Upper lobe of left lung (tissue), 6 donors: ENCODE results near the gene GLS. TPM values are rescaled to one million over a fixed set of nuclear protein-coding genes. Genes with fewer than 3 reads are reported as not detected.
"Not testable (repeated sequence)": the region's sequence is repeated elsewhere in the genome, so short reads cannot be mapped to it uniquely, and the experiment has no call there.

Experiments used
- ATAC-seq, 2 donors: fragments of 200-7000 bp; cut with Tn5 transposase; one replicate each; pipeline ENCODE4 v1.9.1; 2022; ENCODE audit warnings: mild to moderate bottlenecking in 2 of 2, moderate library complexity in 2 of 2; ENCODE audit not compliant: low FRiP score in 2 of 2
- DNase-seq, 2 donors: peaks; one replicate each; pipeline ENCODE4 v3.0.0-alpha.2; 2019 to 2020
- H3K27ac ChIP-seq, 4 donors: fragments of 200-600 bp; sonication (generic); one replicate each; pipeline ENCODE4 v1.5.1; 2016 to 2019
- H3K27me3 ChIP-seq, 4 donors: fragments of 200-600 bp; sonication (generic); one replicate each; pipeline ENCODE4 v1.5.1; 2017 to 2019
- H3K36me3 ChIP-seq, 4 donors: fragments of 200-600 bp; sonication (generic); one replicate each; pipeline ENCODE4 v1.5.1; 2016 to 2019
- H3K4me1 ChIP-seq, 4 donors: fragments of 200-600 bp; sonication (generic); one replicate each; pipeline ENCODE4 v1.5.1; 2018 to 2019
- H3K4me3 ChIP-seq, 4 donors: fragments of 200-600 bp; sonication (generic); one replicate each; pipeline ENCODE4 v1.5.1; 2017 to 2019; ENCODE audit warnings: mild to moderate bottlenecking in 2 of 4, moderate library complexity in 1 of 4
- H3K9me3 ChIP-seq, 4 donors: fragments of 200-600 bp; sonication (generic); one replicate each; pipeline ENCODE4 v1.5.1; 2018 to 2019
- EP300 ChIP-seq, 4 donors: sonication (generic); formaldehyde crosslinking; IDR thresholded peaks; one replicate each; pipeline ENCODE4 v1.5.1; 2017; ENCODE audit warnings: antibody characterized with exemption in 4 of 4, control low read depth in 2 of 4
- POLR2A ChIP-seq, 4 donors: fragments of 450-650 bp; IDR thresholded peaks; one replicate each; pipeline ENCODE4 v1.5.1; 2016 to 2017; ENCODE audit warnings: antibody characterized with exemption in 4 of 4, mild to moderate bottlenecking in 2 of 4
- POLR2AphosphoS5 ChIP-seq, 2 donors: sonication (generic); formaldehyde crosslinking; IDR thresholded peaks; one replicate each; pipeline ENCODE4 v1.5.1; 2017; ENCODE audit warnings: antibody characterized with exemption in 2 of 2
- WGBS, 2 donors: methylation state at CpG; one replicate each; pipeline ENCODE4 v1.1.5; 2017 to 2018; 5-methylcytosine and 5-hydroxymethylcytosine counted together
- total RNA-seq, 6 donors: library from RNA; depleted of rRNA in 4 of 6; stranded (reverse); fragments of >200 nt in 4 of 6; gene quantifications; one replicate each; pipeline versions ENCODE4 v1.1.0 to v1.2.1, GENCODE V29; 2016 to 2021
- TF ChIP-seq, protein P1 (sequence below), 6 experiments: fragments of 450-650 bp in 4 of 6; fragments of 200-600 bp in 2 of 6; sonication (generic) in 2 of 6; IDR thresholded peaks; one replicate each; pipeline ENCODE4 v1.5.1; 2016 to 2019; ENCODE audit warnings: antibody characterized with exemption in 6 of 6
- donor health status: DM: no; HTN: no; CAD: no; lungs with moderate emphysema.
- donor health status: DM: no; HTN: yes; CAD: no; lungs with severe emphysema.

Gene GLS
- total RNA-seq, 6 donors from 2014 or later, result 126 to 401 (median 189) TPM

DNA sequence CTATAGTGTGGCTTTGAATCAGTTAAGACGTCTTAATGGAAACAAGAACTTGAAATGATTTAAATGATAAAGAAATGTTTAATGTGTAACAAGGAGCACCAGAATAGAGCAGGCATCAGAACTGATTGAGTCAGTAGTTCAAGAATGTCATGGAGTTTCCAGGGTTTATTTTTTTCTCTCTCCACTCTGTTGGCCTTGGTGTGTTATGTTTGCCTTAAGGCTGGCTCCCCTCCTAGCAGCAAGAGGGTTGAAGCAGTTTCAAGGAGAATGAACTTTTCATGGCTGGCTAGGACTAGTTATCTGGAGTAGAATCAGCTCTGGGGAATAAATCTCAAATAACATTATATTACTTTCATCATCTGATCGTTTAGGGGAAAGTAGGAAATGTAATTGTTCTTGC lies 13.4 kb upstream of the GLS start:
- DNase-seq (no peak), ATAC-seq (peak; percentile 45 to 51)
- Histone ChIP-seq H3K9me3 (no peaks in the 10 kb centered on the region), H3K27me3 (no peaks in the 10 kb centered on the region), H3K27ac (no peak overlapping the region), H3K4me1 (peaks cover 0 to 14% (median 3%) of the 10 kb centered on the region in 4 donors), H3K36me3 (no peaks in the 10 kb centered on the region), H3K4me3 (no peak overlapping the region)
- TF ChIP-seq POLR2AphosphoS5 (IDR thresholded peaks at IDR 0.05) (no peak), POLR2A (IDR thresholded peaks at IDR 0.05) (no peak), EP300 (IDR thresholded peaks at IDR 0.05) (no peak)
- TF ChIP-seq, protein P1, sequence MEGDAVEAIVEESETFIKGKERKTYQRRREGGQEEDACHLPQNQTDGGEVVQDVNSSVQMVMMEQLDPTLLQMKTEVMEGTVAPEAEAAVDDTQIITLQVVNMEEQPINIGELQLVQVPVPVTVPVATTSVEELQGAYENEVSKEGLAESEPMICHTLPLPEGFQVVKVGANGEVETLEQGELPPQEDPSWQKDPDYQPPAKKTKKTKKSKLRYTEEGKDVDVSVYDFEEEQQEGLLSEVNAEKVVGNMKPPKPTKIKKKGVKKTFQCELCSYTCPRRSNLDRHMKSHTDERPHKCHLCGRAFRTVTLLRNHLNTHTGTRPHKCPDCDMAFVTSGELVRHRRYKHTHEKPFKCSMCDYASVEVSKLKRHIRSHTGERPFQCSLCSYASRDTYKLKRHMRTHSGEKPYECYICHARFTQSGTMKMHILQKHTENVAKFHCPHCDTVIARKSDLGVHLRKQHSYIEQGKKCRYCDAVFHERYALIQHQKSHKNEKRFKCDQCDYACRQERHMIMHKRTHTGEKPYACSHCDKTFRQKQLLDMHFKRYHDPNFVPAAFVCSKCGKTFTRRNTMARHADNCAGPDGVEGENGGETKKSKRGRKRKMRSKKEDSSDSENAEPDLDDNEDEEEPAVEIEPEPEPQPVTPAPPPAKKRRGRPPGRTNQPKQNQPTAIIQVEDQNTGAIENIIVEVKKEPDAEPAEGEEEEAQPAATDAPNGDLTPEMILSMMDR (IDR thresholded peaks at IDR 0.05), result no peak
- WGBS, 2 donors, result 50 to 54% methylated on average over 2 of the region's 2 CpGs

DNA sequence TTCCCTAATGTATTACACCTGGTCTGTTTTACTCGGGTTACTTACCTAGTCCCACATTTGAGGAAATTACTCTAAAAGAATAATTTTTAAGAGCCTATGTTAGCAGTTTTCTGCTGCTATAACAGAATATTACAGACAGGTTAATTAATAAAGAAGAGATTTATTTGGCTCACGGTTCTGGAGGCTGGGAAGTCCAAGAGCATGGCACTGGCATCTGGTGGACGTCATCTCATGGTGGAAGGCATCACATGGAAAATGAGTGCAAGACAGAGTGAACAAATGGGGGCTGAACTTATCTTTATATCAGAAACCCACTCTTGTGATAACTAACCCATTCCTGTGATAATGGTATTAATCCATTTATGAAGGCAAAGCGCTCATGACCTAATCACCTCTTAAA lies 12.8 kb upstream of the GLS start:
- DNase-seq, result no peak
- Histone ChIP-seq H3K4me3 (no peak overlapping the region), H3K9me3 (no peaks in the 10 kb centered on the region), H3K4me1 (peaks cover 0 to 14% (median 3%) of the 10 kb centered on the region in 4 donors), H3K27ac (no peak overlapping the region), H3K36me3 (no peaks in the 10 kb centered on the region), H3K27me3 (no peaks in the 10 kb centered on the region)
- WGBS, 2 donors, result 79 to 94% methylated on average over 4 of the region's 4 CpGs
- no peak for TF ChIP-seq EP300 (IDR thresholded peaks at IDR 0.05)
- TF ChIP-seq, protein P1 (IDR thresholded peaks at IDR 0.05), result no peak
- no peak for TF ChIP-seq POLR2A (IDR thresholded peaks at IDR 0.05)
- TF ChIP-seq POLR2AphosphoS5 (IDR thresholded peaks at IDR 0.05), result no peak
- ATAC-seq, result no peak

DNA sequence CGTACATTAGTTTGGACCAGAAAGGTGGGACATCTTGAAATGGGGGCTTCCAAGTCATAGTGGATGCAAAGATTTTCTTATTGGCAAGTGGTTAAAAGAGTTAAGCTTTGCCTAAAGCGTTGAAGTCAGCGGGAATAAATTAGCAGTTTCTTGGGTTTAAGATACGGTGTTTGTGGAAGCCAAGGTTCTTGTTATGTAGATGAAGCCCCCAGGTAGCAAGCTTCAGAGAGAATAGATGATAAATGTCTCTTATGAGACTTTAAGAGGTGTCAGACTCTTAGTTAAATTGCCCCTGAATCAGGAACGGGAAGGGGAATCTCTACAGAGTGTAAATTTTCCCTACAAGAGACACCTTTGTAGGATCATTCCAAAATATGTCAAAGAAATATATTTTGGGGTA lies 10.9 kb upstream of the GLS start:
- H3K9me3 ChIP-seq, result no peaks in the 10 kb centered on the region
- H3K27me3 ChIP-seq, result no peaks in the 10 kb centered on the region
- H3K4me3 ChIP-seq, result no peak overlapping the region
- WGBS, 2 donors, result 93% methylated on average over 5 of the region's 5 CpGs
- ATAC-seq (no peak), DNase-seq (no peak)
- H3K27ac ChIP-seq, result no peak overlapping the region
- no peaks in the 10 kb centered on the region for H3K36me3 ChIP-seq
- TF ChIP-seq POLR2A (IDR thresholded peaks at IDR 0.05) (no peak), EP300 (IDR thresholded peaks at IDR 0.05) (no peak), POLR2AphosphoS5 (IDR thresholded peaks at IDR 0.05) (no peak)
- TF ChIP-seq, protein P1 (IDR thresholded peaks at IDR 0.05), result no peak
- H3K4me1 ChIP-seq, result no peaks in the 10 kb centered on the region

- not testable (repeated sequence) for H3K4me1 ChIP-seq, DNase-seq, H3K4me3 ChIP-seq, H3K36me3 ChIP-seq, H3K27ac ChIP-seq, ATAC-seq, H3K27me3 ChIP-seq, H3K9me3 ChIP-seq
- 93% methylated on average over 7 of the region's 7 CpGs for WGBS, 2 donors
These were observed 7.2 kb upstream of the GLS start for GRCh38 chr2:190873451-190873850.

- peaks cover 0 to 13% (median 10%) of the 10 kb centered on the region in 4 donors for H3K4me1 ChIP-seq
- WGBS, 2 donors, result 42 to 63% methylated on average over 2 of the region's 2 CpGs
- DNase-seq (no peak), ATAC-seq (no peak)
- no peaks in the 10 kb centered on the region for H3K9me3 ChIP-seq
- TF ChIP-seq POLR2A (IDR thresholded peaks at IDR 0.05), result no peak
- TF ChIP-seq EP300 (IDR thresholded peaks at IDR 0.05), result no peak
- TF ChIP-seq, protein P1 (IDR thresholded peaks at IDR 0.05), result no peak
- TF ChIP-seq POLR2AphosphoS5 (IDR thresholded peaks at IDR 0.05), result no peak
- no peaks in the 10 kb centered on the region for H3K27me3 ChIP-seq
- H3K27ac ChIP-seq, result no peak overlapping the region
- no peaks in the 10 kb centered on the region for H3K36me3 ChIP-seq
- H3K4me3 ChIP-seq, result no peak overlapping the region
These were observed 4.7 kb upstream of the GLS start for GRCh38 chr2:190875891-190876290.
